ENCODE results near the gene HLA-DRB1.

The HLA-DRB1 gene

DNA sequence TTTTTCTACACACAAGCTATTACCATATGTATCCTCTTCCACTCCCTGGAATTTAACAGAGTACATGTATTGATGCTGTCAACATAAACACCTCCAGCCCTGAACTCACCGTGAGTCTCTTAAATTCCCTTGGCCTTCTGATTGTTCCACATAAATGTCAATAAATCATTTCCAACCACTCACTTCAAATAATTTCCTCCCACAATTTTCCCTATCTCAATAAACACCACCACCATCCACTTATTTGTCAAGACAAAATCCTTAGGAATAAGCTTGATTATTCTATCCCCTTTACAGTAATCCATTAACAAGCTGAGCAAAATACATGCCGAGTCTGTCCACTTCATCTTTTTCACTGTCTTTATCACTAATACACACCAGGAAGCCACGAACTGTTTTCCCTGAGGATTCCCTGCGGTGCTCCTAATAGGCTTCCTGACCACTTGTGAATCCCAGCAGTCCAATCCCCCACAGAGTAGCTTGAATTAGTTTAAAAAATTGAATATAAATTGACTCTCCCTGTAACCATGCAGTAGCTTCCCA, 19.2 kb downstream of the HLA-DRB1 start:
- no peak overlapping the region for H2AFZ ChIP-seq (ENCODE audit: low read depth, low read length, severe bottlenecking)
- no peaks in the 10 kb centered on the region for H3K27me3 ChIP-seq (ENCODE audit: low read length)
- TF ChIP-seq EZH2phosphoT487 (conservative IDR thresholded peaks at IDR 0.05; ENCODE audit: low read length), result no peak
- TF ChIP-seq, protein P1, sequence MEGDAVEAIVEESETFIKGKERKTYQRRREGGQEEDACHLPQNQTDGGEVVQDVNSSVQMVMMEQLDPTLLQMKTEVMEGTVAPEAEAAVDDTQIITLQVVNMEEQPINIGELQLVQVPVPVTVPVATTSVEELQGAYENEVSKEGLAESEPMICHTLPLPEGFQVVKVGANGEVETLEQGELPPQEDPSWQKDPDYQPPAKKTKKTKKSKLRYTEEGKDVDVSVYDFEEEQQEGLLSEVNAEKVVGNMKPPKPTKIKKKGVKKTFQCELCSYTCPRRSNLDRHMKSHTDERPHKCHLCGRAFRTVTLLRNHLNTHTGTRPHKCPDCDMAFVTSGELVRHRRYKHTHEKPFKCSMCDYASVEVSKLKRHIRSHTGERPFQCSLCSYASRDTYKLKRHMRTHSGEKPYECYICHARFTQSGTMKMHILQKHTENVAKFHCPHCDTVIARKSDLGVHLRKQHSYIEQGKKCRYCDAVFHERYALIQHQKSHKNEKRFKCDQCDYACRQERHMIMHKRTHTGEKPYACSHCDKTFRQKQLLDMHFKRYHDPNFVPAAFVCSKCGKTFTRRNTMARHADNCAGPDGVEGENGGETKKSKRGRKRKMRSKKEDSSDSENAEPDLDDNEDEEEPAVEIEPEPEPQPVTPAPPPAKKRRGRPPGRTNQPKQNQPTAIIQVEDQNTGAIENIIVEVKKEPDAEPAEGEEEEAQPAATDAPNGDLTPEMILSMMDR (IDR thresholded peaks at IDR 0.05; ENCODE audit: insufficient read depth, low read length, poor library complexity, severe bottlenecking), result no peak

DNA sequence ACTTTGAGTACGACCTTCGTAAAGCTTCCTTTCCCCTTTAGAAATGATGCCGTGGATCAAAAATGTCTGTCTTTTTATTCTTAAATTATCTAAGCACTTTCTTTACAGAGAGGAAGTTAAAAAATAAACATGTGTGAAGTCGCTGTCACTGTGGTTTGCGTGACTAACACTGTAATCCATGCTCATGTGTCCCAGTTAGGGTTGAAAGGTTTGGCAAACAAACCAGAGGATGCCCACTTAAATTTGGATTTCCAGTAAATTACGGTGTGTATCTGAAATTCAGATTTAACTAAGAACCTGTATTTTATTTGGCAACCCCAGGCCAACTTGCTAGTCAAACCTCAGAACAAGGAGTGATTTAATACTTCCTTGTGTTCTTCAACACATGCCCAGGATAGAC, 21.1 kb downstream of the HLA-DRB1 start:
- H3K4me2 ChIP-seq (ENCODE audit: low read depth, low read length, poor library complexity, severe bottlenecking), result no peak overlapping the region
- no peaks in the 10 kb centered on the region for H3K9me2 ChIP-seq (replicated peaks; ENCODE audit: insufficient read depth, low read length)
- H3F3A ChIP-seq (ENCODE audit: insufficient read depth), result no peaks in the 10 kb centered on the region
- no peaks in the 10 kb centered on the region for H3K9me3 ChIP-seq (ENCODE audit: insufficient read depth, low read length)
- H3K9ac ChIP-seq (ENCODE audit: low read length), result no peak overlapping the region
- H3K27ac ChIP-seq (ENCODE audit: low read depth, low read length), result no peak overlapping the region
- no peaks in the 10 kb centered on the region for H3K27me3 ChIP-seq (ENCODE audit: low read length)
- H3K79me2 ChIP-seq (ENCODE audit: insufficient read depth, low read length), result no peaks in the 10 kb centered on the region
- TF ChIP-seq, protein P1 (IDR thresholded peaks at IDR 0.05; ENCODE audit: insufficient read depth, low read length, poor library complexity, severe bottlenecking), result no peak
- TF ChIP-seq EZH2phosphoT487 (conservative IDR thresholded peaks at IDR 0.05; ENCODE audit: low read length), result no peak
- no peaks in the 10 kb centered on the region for H4K20me1 ChIP-seq (ENCODE audit: low read depth, low read length)
- no peak overlapping the region for H2AFZ ChIP-seq (ENCODE audit: low read depth, low read length, severe bottlenecking)
- H3K4me3 ChIP-seq (ENCODE audit: insufficient read depth, low read length, poor library complexity, severe bottlenecking), result no peak overlapping the region
- H3K36me3 ChIP-seq (ENCODE audit: low read length), result no peaks in the 10 kb centered on the region

More for the DNA sequence above, 19.2 kb downstream of the HLA-DRB1 start:
- no peaks in the 10 kb centered on the region for H4K20me1 ChIP-seq (ENCODE audit: low read depth, low read length)
- no peaks in the 10 kb centered on the region for H3F3A ChIP-seq (ENCODE audit: insufficient read depth)
- no peak overlapping the region for H3K9ac ChIP-seq (ENCODE audit: low read length)
- no peak overlapping the region for H3K4me3 ChIP-seq (ENCODE audit: insufficient read depth, low read length, poor library complexity, severe bottlenecking)
- no peaks in the 10 kb centered on the region for H3K9me3 ChIP-seq (ENCODE audit: insufficient read depth, low read length)
- H3K4me2 ChIP-seq (ENCODE audit: low read depth, low read length, poor library complexity, severe bottlenecking), result no peak overlapping the region
- H3K9me2 ChIP-seq (replicated peaks; ENCODE audit: insufficient read depth, low read length), result no peaks in the 10 kb centered on the region
- H3K27ac ChIP-seq (ENCODE audit: low read depth, low read length), result no peak overlapping the region
- no peaks in the 10 kb centered on the region for H3K36me3 ChIP-seq (ENCODE audit: low read length)
- H3K79me2 ChIP-seq (ENCODE audit: insufficient read depth, low read length), result no peaks in the 10 kb centered on the region

DNA sequence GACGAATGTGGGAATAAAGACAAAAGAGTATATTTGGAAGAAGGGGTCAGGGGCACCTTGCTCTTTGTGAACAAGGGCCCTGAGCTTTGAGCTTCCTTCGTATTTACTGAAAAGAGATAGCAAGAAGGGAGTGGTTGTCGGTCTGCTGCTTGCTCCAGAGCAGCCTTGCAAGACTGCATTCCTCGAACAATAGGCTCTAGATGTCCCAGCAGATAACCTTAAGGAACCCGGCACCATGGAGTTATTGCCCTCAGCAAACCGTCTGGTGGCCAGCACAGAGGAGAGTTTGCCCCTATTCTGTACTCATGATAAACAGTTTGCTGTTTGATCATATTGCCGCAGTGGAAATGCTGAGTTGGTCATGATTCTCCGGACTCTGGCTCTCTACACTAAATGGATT, 22.7 kb downstream of the HLA-DRB1 start:
- H3K9ac ChIP-seq (ENCODE audit: low read length), result no peak overlapping the region
- H4K20me1 ChIP-seq (ENCODE audit: low read depth, low read length), result no peaks in the 10 kb centered on the region
- no peak overlapping the region for H3K4me2 ChIP-seq (ENCODE audit: low read depth, low read length, poor library complexity, severe bottlenecking)
- no peaks in the 10 kb centered on the region for H3K79me2 ChIP-seq (ENCODE audit: insufficient read depth, low read length)
- no peaks in the 10 kb centered on the region for H3K9me2 ChIP-seq (replicated peaks; ENCODE audit: insufficient read depth, low read length)
- H3K27ac ChIP-seq (ENCODE audit: low read depth, low read length), result no peak overlapping the region
- H3K9me3 ChIP-seq (ENCODE audit: insufficient read depth, low read length), result no peaks in the 10 kb centered on the region
- H2AFZ ChIP-seq (ENCODE audit: low read depth, low read length, severe bottlenecking), result no peak overlapping the region
- H3K27me3 ChIP-seq (ENCODE audit: low read length), result no peaks in the 10 kb centered on the region
- H3F3A ChIP-seq (ENCODE audit: insufficient read depth), result no peaks in the 10 kb centered on the region
- no peaks in the 10 kb centered on the region for H3K36me3 ChIP-seq (ENCODE audit: low read length)
- TF ChIP-seq, protein P1 (IDR thresholded peaks at IDR 0.05; ENCODE audit: insufficient read depth, low read length, poor library complexity, severe bottlenecking), result no peak
- TF ChIP-seq EZH2phosphoT487 (conservative IDR thresholded peaks at IDR 0.05; ENCODE audit: low read length), result no peak
- H3K4me3 ChIP-seq (ENCODE audit: insufficient read depth, low read length, poor library complexity, severe bottlenecking), result no peak overlapping the region
